Measurements from ENCODE around the gene GDPGP1.
A peak's percentile ranks its signal among the peaks of the same experiment; 100 is the strongest.

Gene GDPGP1

GRCh38 chr15:90211009-90211408, 23.0 kb upstream of the GDPGP1 start:
- H3K14ac ChIP-seq (ENCODE audit: low read length), result peak overlapping the region; percentile 31
- H2AFZ ChIP-seq (ENCODE audit: low read length), result no peak overlapping the region
- H2BK5ac ChIP-seq (ENCODE audit: low read length), result no peak overlapping the region
- no peak overlapping the region for H3K4ac ChIP-seq (ENCODE audit: low read length)
- no peak overlapping the region for H3K9ac ChIP-seq (ENCODE audit: low read depth, low read length, poor library complexity)
- no peak overlapping the region for H2BK12ac ChIP-seq (ENCODE audit: low read length)
- peak overlapping the region; percentile 43 for H3K23ac ChIP-seq (ENCODE audit: low read depth, low read length, poor library complexity)
- no peak overlapping the region for H4K8ac ChIP-seq (ENCODE audit: low read depth, low read length)
- no peak overlapping the region for H2AK5ac ChIP-seq (ENCODE audit: low read depth, low read length)
- H2BK15ac ChIP-seq (ENCODE audit: low read length), result no peak overlapping the region
- no peaks in the 10 kb centered on the region for H3K9me3 ChIP-seq (replicated peaks in 1 of 2; ENCODE audit: control insufficient read depth in 2 of 2, insufficient read depth in 1 of 2, low read depth in 1 of 2, low read length in 2 of 2)
- H3K79me1 ChIP-seq (ENCODE audit: low read depth, low read length), result peaks cover 7% of the 10 kb centered on the region
- H3K18ac ChIP-seq (ENCODE audit: low read length), result no peak overlapping the region
- no peak overlapping the region for H3K27ac ChIP-seq (replicated peaks; ENCODE audit: low read length)
- H3K27me3 ChIP-seq (ENCODE audit: control insufficient read depth in 3 of 3, insufficient read depth in 3 of 3, low read depth in 1 of 3, low read length in 3 of 3), result no peaks in the 10 kb centered on the region
- no peak for DNase-seq (ENCODE audit: low spot score)
- H3K4me1 ChIP-seq (ENCODE audit: control insufficient read depth in 2 of 2, insufficient read depth in 1 of 2, low read depth in 1 of 2, low read length in 2 of 2), result peaks cover 0 to 3% of the 10 kb centered on the region in 2 donors
- no peak overlapping the region for H3K4me3 ChIP-seq (ENCODE audit: low read length in 2 of 2)
- peaks cover 0 to 30% of the 10 kb centered on the region in 2 donors for H3K36me3 ChIP-seq (replicated peaks in 1 of 2; ENCODE audit: control insufficient read depth in 2 of 2, insufficient read depth in 2 of 2, low read length in 2 of 2)
- no peak overlapping the region for H4K91ac ChIP-seq (ENCODE audit: low read depth, low read length, poor library complexity)
- no CpG with 5 or more reads among the region's 9 CpGs for WGBS, 2 donors (ENCODE audit: extremely low coverage in 2 of 2, insufficient read length in 2 of 2, insufficient replicate concordance in 1 of 2)
- no peak overlapping the region for H3K4me2 ChIP-seq (ENCODE audit: insufficient read depth, low read length, poor library complexity, severe bottlenecking)
- H2BK120ac ChIP-seq (ENCODE audit: low read depth, low read length), result no peak overlapping the region

DNA sequence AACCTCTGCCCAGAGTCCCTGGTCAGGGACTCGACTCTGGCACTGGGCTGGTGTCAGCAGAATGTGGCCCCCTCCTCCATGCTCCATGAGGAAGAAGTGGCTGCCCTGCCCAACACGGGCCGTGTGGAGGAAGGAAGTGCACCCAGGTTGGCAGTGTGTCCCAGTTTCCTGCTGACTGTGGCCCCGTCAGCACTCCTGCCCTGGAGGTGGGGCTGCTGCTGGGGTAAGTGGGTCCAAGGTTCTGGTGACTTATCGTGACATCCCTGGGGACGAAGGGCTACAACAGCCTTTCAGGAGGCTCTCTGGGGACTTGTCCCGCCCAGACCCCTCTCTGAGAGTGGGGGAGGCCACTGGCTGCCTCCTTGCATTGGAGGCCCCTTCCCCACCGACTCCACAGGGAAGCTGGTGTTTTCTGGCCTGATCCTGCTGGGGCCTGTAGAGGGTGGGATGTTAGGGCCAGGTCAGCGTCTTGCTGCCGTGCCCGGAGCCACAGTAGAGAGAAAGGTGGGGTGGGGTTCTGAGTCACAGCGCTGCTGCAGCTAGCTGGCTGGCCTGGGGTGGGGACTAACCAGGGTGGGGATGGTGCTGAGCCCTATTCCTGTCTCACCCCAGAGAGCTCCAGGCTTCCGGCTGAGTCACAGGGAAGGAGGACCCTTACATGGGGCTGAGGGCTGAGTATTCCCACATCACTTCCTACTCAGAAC, 22.4 kb upstream of the GDPGP1 start:
- no peak overlapping the region for H3K18ac ChIP-seq (ENCODE audit: low read length)
- no peak overlapping the region for H2AK5ac ChIP-seq (ENCODE audit: low read depth, low read length)
- H3K4ac ChIP-seq (ENCODE audit: low read length), result no peak overlapping the region
- no peak overlapping the region for H3K4me3 ChIP-seq (ENCODE audit: low read length in 2 of 2)
- no peaks in the 10 kb centered on the region for H3K9me3 ChIP-seq (replicated peaks in 1 of 2; ENCODE audit: control insufficient read depth in 2 of 2, insufficient read depth in 1 of 2, low read depth in 1 of 2, low read length in 2 of 2)
- no peak overlapping the region for H3K27ac ChIP-seq (replicated peaks; ENCODE audit: low read length)
- peak overlapping the region; percentile 50 for H3K9ac ChIP-seq (ENCODE audit: low read depth, low read length, poor library complexity)
- H3K4me1 ChIP-seq (ENCODE audit: control insufficient read depth in 2 of 2, insufficient read depth in 1 of 2, low read depth in 1 of 2, low read length in 2 of 2), result peaks cover 0 to 3% of the 10 kb centered on the region in 2 donors
- peak overlapping the region; percentile 31 for H3K14ac ChIP-seq (ENCODE audit: low read length)
- no peak overlapping the region for H2BK15ac ChIP-seq (ENCODE audit: low read length)
- H3K4me2 ChIP-seq (ENCODE audit: insufficient read depth, low read length, poor library complexity, severe bottlenecking), result no peak overlapping the region
- peaks cover 0 to 25% of the 10 kb centered on the region in 2 donors for H3K36me3 ChIP-seq (replicated peaks in 1 of 2; ENCODE audit: control insufficient read depth in 2 of 2, insufficient read depth in 2 of 2, low read length in 2 of 2)
- H3K23ac ChIP-seq (ENCODE audit: low read depth, low read length, poor library complexity), result peak overlapping the region; percentile 43
- peaks cover 7% of the 10 kb centered on the region for H3K79me1 ChIP-seq (ENCODE audit: low read depth, low read length)
- no peak overlapping the region for H2BK12ac ChIP-seq (ENCODE audit: low read length)
- H2BK120ac ChIP-seq (ENCODE audit: low read depth, low read length), result no peak overlapping the region
- no peak overlapping the region for H2AFZ ChIP-seq (ENCODE audit: low read length)
- no peak overlapping the region for H4K8ac ChIP-seq (ENCODE audit: low read depth, low read length)
- no peak for DNase-seq (ENCODE audit: low spot score)
- H4K91ac ChIP-seq (ENCODE audit: low read depth, low read length, poor library complexity), result no peak overlapping the region
- WGBS, 2 donors (ENCODE audit: extremely low coverage in 2 of 2, insufficient read length in 2 of 2, insufficient replicate concordance in 1 of 2), result no CpG with 5 or more reads among the region's 13 CpGs
- H3K27me3 ChIP-seq (ENCODE audit: control insufficient read depth in 3 of 3, insufficient read depth in 3 of 3, low read depth in 1 of 3, low read length in 3 of 3), result no peaks in the 10 kb centered on the region
- no peak overlapping the region for H2BK5ac ChIP-seq (ENCODE audit: low read length)

- peak overlapping the region; percentile 10 for H2BK12ac ChIP-seq (ENCODE audit: low read length)
- H3K9me3 ChIP-seq (replicated peaks in 1 of 2; ENCODE audit: control insufficient read depth in 2 of 2, insufficient read depth in 1 of 2, low read depth in 1 of 2, low read length in 2 of 2), result no peaks in the 10 kb centered on the region
- no peak overlapping the region for H3K4me3 ChIP-seq (ENCODE audit: low read length in 2 of 2)
- H3K23ac ChIP-seq (ENCODE audit: low read depth, low read length, poor library complexity), result no peak overlapping the region
- H3K79me1 ChIP-seq (ENCODE audit: low read depth, low read length), result peaks cover 7% of the 10 kb centered on the region
- H2BK120ac ChIP-seq (ENCODE audit: low read depth, low read length), result no peak overlapping the region
- H3K4me1 ChIP-seq (ENCODE audit: control insufficient read depth in 2 of 2, insufficient read depth in 1 of 2, low read depth in 1 of 2, low read length in 2 of 2), result peaks cover 0 to 3% of the 10 kb centered on the region in 2 donors
- no peak overlapping the region for H3K4ac ChIP-seq (ENCODE audit: low read length)
- DNase-seq (ENCODE audit: low spot score), result no peak
- H3K14ac ChIP-seq (ENCODE audit: low read length), result peak overlapping the region; percentile 89
- H2BK5ac ChIP-seq (ENCODE audit: low read length), result no peak overlapping the region
- peaks cover 1 to 19% of the 10 kb centered on the region in 2 donors for H3K36me3 ChIP-seq (replicated peaks in 1 of 2; ENCODE audit: control insufficient read depth in 2 of 2, insufficient read depth in 2 of 2, low read length in 2 of 2)
- peak overlapping the region; percentile 11 for H3K18ac ChIP-seq (ENCODE audit: low read length)
- H3K4me2 ChIP-seq (ENCODE audit: insufficient read depth, low read length, poor library complexity, severe bottlenecking), result peak overlapping the region; percentile 23
- no peak overlapping the region for H3K27ac ChIP-seq (replicated peaks; ENCODE audit: low read length)
- H4K91ac ChIP-seq (ENCODE audit: low read depth, low read length, poor library complexity), result no peak overlapping the region
- H3K9ac ChIP-seq (ENCODE audit: low read depth, low read length, poor library complexity), result no peak overlapping the region
- H3K27me3 ChIP-seq (ENCODE audit: control insufficient read depth in 3 of 3, insufficient read depth in 3 of 3, low read depth in 1 of 3, low read length in 3 of 3), result no peaks in the 10 kb centered on the region
- no peak overlapping the region for H2BK15ac ChIP-seq (ENCODE audit: low read length)
- H4K8ac ChIP-seq (ENCODE audit: low read depth, low read length), result no peak overlapping the region
- WGBS, 2 donors (ENCODE audit: extremely low coverage in 2 of 2, insufficient read length in 2 of 2, insufficient replicate concordance in 1 of 2), result no CpG with 5 or more reads among the region's 35 CpGs
- H2AFZ ChIP-seq (ENCODE audit: low read length), result no peak overlapping the region
- H2AK5ac ChIP-seq (ENCODE audit: low read depth, low read length), result no peak overlapping the region
These were observed 21.5 kb upstream of the GDPGP1 start for GRCh38 chr15:90212221-90213098.

Measured in neuronal stem cell (in vitro differentiated cells).